B cell (primary cell): ENCODE measurements around the gene MAEA.

Source experiments
- EZH2 ChIP-seq: IDR thresholded peaks from 2 replicates; pipeline ENCODE4 v1.6.1; 2012; ENCODE audit warnings: borderline replicate concordance, low read depth, mild to moderate bottlenecking, moderate library complexity, low read length; ENCODE audit not compliant: insufficient read depth, poor library complexity, severe bottlenecking
- TF ChIP-seq, protein P1 (sequence below): fragments of 200-600 bp; IDR thresholded peaks from one replicate; pipeline ENCODE4 v1.8.0; 2022; ENCODE audit warnings: antibody characterized with exemption, mild to moderate bottlenecking

DNA sequence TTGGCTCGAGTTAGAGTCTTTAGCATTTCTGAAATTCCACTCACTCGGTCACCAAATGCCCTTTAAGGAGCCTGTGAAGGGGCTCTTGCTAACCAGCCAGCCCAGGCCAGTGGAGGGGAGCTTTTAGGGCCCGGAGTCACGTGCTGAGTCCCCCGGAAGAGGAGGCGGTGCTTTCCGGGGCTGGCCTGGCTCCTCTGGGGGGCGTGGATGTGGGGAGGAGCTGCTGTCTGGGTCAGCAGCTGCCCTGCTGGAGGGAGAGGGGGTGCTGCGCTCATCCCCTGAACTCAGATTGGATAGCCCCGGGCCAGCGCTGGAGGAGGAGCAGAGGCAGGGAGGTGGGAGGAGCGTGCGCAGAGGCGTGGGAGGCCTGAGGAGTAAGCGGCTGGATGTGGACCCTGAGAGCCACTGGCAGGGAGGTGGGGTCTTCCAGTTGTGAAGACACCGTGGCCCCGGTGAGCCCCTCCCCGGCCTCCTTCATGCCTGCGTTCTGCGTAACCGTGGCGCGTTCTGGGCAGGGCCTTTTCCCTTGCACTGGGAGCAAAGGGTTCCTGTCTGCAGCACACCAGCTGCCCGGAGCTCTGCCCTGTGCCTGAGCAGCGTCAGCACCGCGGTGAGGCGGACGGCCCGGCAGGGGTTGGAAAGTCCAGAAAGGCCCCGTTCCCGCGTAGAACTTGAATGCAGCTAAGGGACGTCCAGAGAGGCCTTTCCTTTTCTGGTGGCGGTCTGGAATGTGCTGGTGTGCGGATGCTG is 19.7 kb downstream of the MAEA start:
- TF ChIP-seq, protein P1, sequence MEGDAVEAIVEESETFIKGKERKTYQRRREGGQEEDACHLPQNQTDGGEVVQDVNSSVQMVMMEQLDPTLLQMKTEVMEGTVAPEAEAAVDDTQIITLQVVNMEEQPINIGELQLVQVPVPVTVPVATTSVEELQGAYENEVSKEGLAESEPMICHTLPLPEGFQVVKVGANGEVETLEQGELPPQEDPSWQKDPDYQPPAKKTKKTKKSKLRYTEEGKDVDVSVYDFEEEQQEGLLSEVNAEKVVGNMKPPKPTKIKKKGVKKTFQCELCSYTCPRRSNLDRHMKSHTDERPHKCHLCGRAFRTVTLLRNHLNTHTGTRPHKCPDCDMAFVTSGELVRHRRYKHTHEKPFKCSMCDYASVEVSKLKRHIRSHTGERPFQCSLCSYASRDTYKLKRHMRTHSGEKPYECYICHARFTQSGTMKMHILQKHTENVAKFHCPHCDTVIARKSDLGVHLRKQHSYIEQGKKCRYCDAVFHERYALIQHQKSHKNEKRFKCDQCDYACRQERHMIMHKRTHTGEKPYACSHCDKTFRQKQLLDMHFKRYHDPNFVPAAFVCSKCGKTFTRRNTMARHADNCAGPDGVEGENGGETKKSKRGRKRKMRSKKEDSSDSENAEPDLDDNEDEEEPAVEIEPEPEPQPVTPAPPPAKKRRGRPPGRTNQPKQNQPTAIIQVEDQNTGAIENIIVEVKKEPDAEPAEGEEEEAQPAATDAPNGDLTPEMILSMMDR, result no peak
- TF ChIP-seq EZH2, result no peak
